ENCODE data around the gene GTF2E1.

Gene GTF2E1

GRCh38 chr3:120769436-120769835, 26.9 kb downstream of the GTF2E1 start:
- DNase-seq (ENCODE audit: low read depth) = no peak
- no peak overlapping the region for H3K4me3 ChIP-seq (ENCODE audit: low read depth, low read length)
- TF ChIP-seq MAX (IDR thresholded peaks at IDR 0.05; ENCODE audit: low read depth, low read length) = no peak
- no peak for TF ChIP-seq CTCF (IDR thresholded peaks at IDR 0.05; ENCODE audit: low read depth, low read length)
- no peak for TF ChIP-seq POLR2A (IDR thresholded peaks at IDR 0.05; ENCODE audit: extremely low read depth, insufficient read length)
- TF ChIP-seq MYC (IDR thresholded peaks at IDR 0.05; ENCODE audit: low read depth, low read length) = no peak

- TF ChIP-seq MAX (IDR thresholded peaks at IDR 0.05; ENCODE audit: low read depth, low read length) = no peak
- TF ChIP-seq CTCF (IDR thresholded peaks at IDR 0.05; ENCODE audit: low read depth, low read length) = no peak
- TF ChIP-seq POLR2A (IDR thresholded peaks at IDR 0.05; ENCODE audit: extremely low read depth, insufficient read length) = no peak
- TF ChIP-seq MYC (IDR thresholded peaks at IDR 0.05; ENCODE audit: low read depth, low read length) = no peak
- DNase-seq (ENCODE audit: low read depth) = no peak
- no peak overlapping the region for H3K4me3 ChIP-seq (ENCODE audit: low read depth, low read length)
These were observed 28.3 kb downstream of the GTF2E1 start for GRCh38 chr3:120770891-120771290.

- H3K4me3 ChIP-seq (ENCODE audit: low read depth, low read length) = no peak overlapping the region
- TF ChIP-seq MYC (IDR thresholded peaks at IDR 0.05; ENCODE audit: low read depth, low read length) (no peak), POLR2A (IDR thresholded peaks at IDR 0.05; ENCODE audit: extremely low read depth, insufficient read length) (no peak), MAX (IDR thresholded peaks at IDR 0.05; ENCODE audit: low read depth, low read length) (no peak), CTCF (IDR thresholded peaks at IDR 0.05; ENCODE audit: low read depth, low read length) (no peak)
- no peak for DNase-seq (ENCODE audit: low read depth)
These were observed 29.5 kb downstream of the GTF2E1 start for GRCh38 chr3:120772081-120772480.

- H3K4me3 ChIP-seq (ENCODE audit: low read depth, low read length) = no peak overlapping the region
- DNase-seq (ENCODE audit: low read depth) = no peak
- TF ChIP-seq MYC (IDR thresholded peaks at IDR 0.05; ENCODE audit: low read depth, low read length) (no peak), MAX (IDR thresholded peaks at IDR 0.05; ENCODE audit: low read depth, low read length) (no peak), POLR2A (IDR thresholded peaks at IDR 0.05; ENCODE audit: extremely low read depth, insufficient read length) (no peak), CTCF (IDR thresholded peaks at IDR 0.05; ENCODE audit: low read depth, low read length) (no peak)
These were observed 31.4 kb downstream of the GTF2E1 start for GRCh38 chr3:120773932-120774331.

GRCh38 chr3:120775411-120775810, 32.9 kb downstream of the GTF2E1 start:
- no peak overlapping the region for H3K4me3 ChIP-seq (ENCODE audit: low read depth, low read length)
- TF ChIP-seq CTCF (IDR thresholded peaks at IDR 0.05; ENCODE audit: low read depth, low read length) = no peak
- TF ChIP-seq POLR2A (IDR thresholded peaks at IDR 0.05; ENCODE audit: extremely low read depth, insufficient read length) = no peak
- no peak for TF ChIP-seq MAX (IDR thresholded peaks at IDR 0.05; ENCODE audit: low read depth, low read length)
- no peak for TF ChIP-seq MYC (IDR thresholded peaks at IDR 0.05; ENCODE audit: low read depth, low read length)
- DNase-seq (ENCODE audit: low read depth) = no peak

GRCh38 chr3:120778776-120779175, 36.2 kb downstream of the GTF2E1 start:
- DNase-seq (ENCODE audit: low read depth) = no peak
- TF ChIP-seq POLR2A (IDR thresholded peaks at IDR 0.05; ENCODE audit: extremely low read depth, insufficient read length) (no peak), MYC (IDR thresholded peaks at IDR 0.05; ENCODE audit: low read depth, low read length) (no peak), CTCF (IDR thresholded peaks at IDR 0.05; ENCODE audit: low read depth, low read length) (no peak), MAX (IDR thresholded peaks at IDR 0.05; ENCODE audit: low read depth, low read length) (no peak)

More at GRCh38 chr3:120778776-120779175, 36.2 kb downstream of the GTF2E1 start:
- no peak overlapping the region for H3K4me3 ChIP-seq (ENCODE audit: low read depth, low read length)

Data from NB4 (cell line).